Measurements from ENCODE around the gene TUBAL3. TPM values are rescaled to one million over a fixed set of nuclear protein-coding genes. Genes with fewer than 3 reads are reported as not detected.

TUBAL3 gene
- total RNA-seq, 4 donors from 2014 or later, result 0.57 TPM; not detected in 3

- TF ChIP-seq CTCF (IDR thresholded peaks at IDR 0.05; ENCODE audit: low read depth), result no peak
These were observed 42.7 kb downstream of the TUBAL3 start for GRCh38 chr10:5361966-5362365.

- no peak for TF ChIP-seq CTCF (IDR thresholded peaks at IDR 0.05; ENCODE audit: low read depth)
These were observed 44.2 kb downstream of the TUBAL3 start for GRCh38 chr10:5360318-5360915.

- no peak for TF ChIP-seq CTCF (IDR thresholded peaks at IDR 0.05; ENCODE audit: low read depth)
These were observed 48.3 kb downstream of the TUBAL3 start for GRCh38 chr10:5356302-5356763.

GRCh38 chr10:5355594-5356301 is 48.9 kb downstream of the TUBAL3 start:
- TF ChIP-seq CTCF (IDR thresholded peaks at IDR 0.05; ENCODE audit: low read depth), result no peak

- no peak for TF ChIP-seq CTCF (IDR thresholded peaks at IDR 0.05; ENCODE audit: low read depth)
These were observed 50.6 kb downstream of the TUBAL3 start for GRCh38 chr10:5354068-5354467.

- TF ChIP-seq CTCF (IDR thresholded peaks at IDR 0.05; ENCODE audit: low read depth), result no peak
These were observed 55.3 kb downstream of the TUBAL3 start for GRCh38 chr10:5349362-5349761.

- TF ChIP-seq CTCF (IDR thresholded peaks at IDR 0.05; ENCODE audit: low read depth), result no peak
These were observed 57.7 kb downstream of the TUBAL3 start for GRCh38 chr10:5346881-5347280.
